A549 (cell line): Measurements from ENCODE around the gene PITPNM3. TPM values are rescaled to one million over a fixed set of nuclear protein-coding genes. Genes with fewer than 3 reads are reported as not detected.

Experiments
- ATAC-seq, 2 experiments: fragments of 200-7000 bp in 1 of 2; fragments of >200 bp in 1 of 2; cut with Nextera tagmentation in 1 of 2; cut with Tn5 transposase in 1 of 2; 3 replicates each; pipeline versions ENCODE4 v1.8.0 to v1.9.1; 2018 to 2020; ENCODE audit warnings: mild to moderate bottlenecking in 1 of 2, moderate library complexity in 1 of 2
- CTCF ChIA-PET: fragments of 300-600 bp; sonication (Branson Sonifier 250); formaldehyde crosslinking; extraction: SDS; loops from one replicate; lab custom pipeline; 2021; ENCODE audit warnings: antibody characterized with exemption, inconsistent platforms; lab: Yijun Ruan, JAX
- POLR2A ChIA-PET: fragments of 350-600 bp; formaldehyde crosslinking; extraction: SDS; loops from one replicate; lab custom pipeline; 2021; ENCODE audit warnings: antibody characterized with exemption, inconsistent platforms; lab: Yijun Ruan, JAX
- DNase-seq, 2 experiments: peaks; one replicate each; pipeline versions ENCODE4 v3.0.0 to v3.0.0-alpha.2; 2011 to 2016; ENCODE audit warnings: low read depth in 1 of 2, low spot score in 1 of 2
- FAIRE-seq: peaks from 2 replicates; lab custom pipeline; 2011; peaks lifted over from hg19 to GRCh38; lab: Jason Lieb, UNC
- H3K27ac ChIP-seq, 2 experiments: fragments of >200 bp; sonication (Bioruptor Twin); formaldehyde crosslinking; 3 replicates each; pipeline ENCODE4 v1.5.1; 2016 to 2017
- H3K4me1 ChIP-seq: fragments of >200 bp; sonication (Bioruptor Twin); formaldehyde crosslinking; 3 replicates; pipeline ENCODE4 v1.6.1; 2016
- H3K4me2 ChIP-seq: fragments of >200 bp; sonication (Bioruptor Twin); formaldehyde crosslinking; 3 replicates; pipeline ENCODE4 v1.6.1; 2016
- H3K4me3 ChIP-seq: fragments of >200 bp; sonication (Bioruptor Twin); formaldehyde crosslinking; 3 replicates; pipeline ENCODE4 v1.5.1; 2016
- H3K9me3 ChIP-seq: fragments of >200 bp; sonication (Bioruptor Twin); formaldehyde crosslinking; 3 replicates; pipeline ENCODE4 v1.6.1; 2016
- CBX8 ChIP-seq: fragments of 200-600 bp; sonication (generic); IDR thresholded peaks from 2 replicates; pipeline ENCODE4 v1.6.1; 2016
- CTCF ChIP-seq: fragments of >200 bp; sonication (Bioruptor Twin); formaldehyde crosslinking; IDR thresholded peaks from 3 replicates; pipeline ENCODE4 v1.5.1; 2016
- EP300 ChIP-seq, 2 experiments: fragments of >200 bp; sonication (Bioruptor Twin); formaldehyde crosslinking; IDR thresholded peaks; 2 replicates in 1 of 2; 3 replicates in 1 of 2; pipeline ENCODE4 v1.6.1; 2016 to 2017
- FOSB ChIP-seq: fragments of 250-450 bp; sonication (Bioruptor Pico); IDR thresholded peaks from 2 replicates; pipeline ENCODE4 v1.5.0; 2020; ENCODE audit warnings: mild to moderate bottlenecking, moderate library complexity
- GATA3 ChIP-seq: IDR thresholded peaks from 2 replicates; pipeline ENCODE4 v1.6.1; 2012; ENCODE audit warnings: borderline replicate concordance
- MAFK ChIP-seq: fragments of 450-650 bp; IDR thresholded peaks from 2 replicates; pipeline ENCODE4 v1.6.1; 2014; ENCODE audit not compliant: partially characterized antibody
- POLR2A ChIP-seq: IDR thresholded peaks from 2 replicates; pipeline ENCODE4 v1.6.1; 2012; ENCODE audit warnings: mild to moderate bottlenecking, low read length
- RAD21 ChIP-seq, 2 experiments: fragments of >200 bp in 1 of 2; sonication (Bioruptor Twin) in 1 of 2; formaldehyde crosslinking in 1 of 2; IDR thresholded peaks in 1 of 2; conservative IDR thresholded peaks in 1 of 2; 2 replicates in 1 of 2; 3 replicates in 1 of 2; pipeline ENCODE4 v1.6.1; 2012 to 2018; ENCODE audit warnings: inconsistent platforms in 1 of 2
- RFX5 ChIP-seq: fragments of 450-650 bp; IDR thresholded peaks from 2 replicates; pipeline ENCODE4 v1.7.1; 2014; ENCODE audit warnings: antibody characterized with exemption, mild to moderate bottlenecking, moderate library complexity
- TFCP2L1 ChIP-seq: fragments of 250-450 bp; sonication (Bioruptor Pico); IDR thresholded peaks from 2 replicates; pipeline ENCODE4 v1.5.0; 2021; ENCODE audit warnings: mild to moderate bottlenecking
- WGBS: methylation state at CpG from one replicate; pipeline ENCODE4 v1.1.6; 2017; ENCODE audit errors: missing lambda C conversion rate; 5-methylcytosine and 5-hydroxymethylcytosine counted together
- polyA minus RNA-seq: library from RNA; depleted of rRNA, polyadenylated mRNA; stranded (reverse); fragments of >200 nt; gene quantifications from 2 replicates; pipeline ENCODE4 v1.2.3, GENCODE V29; 2011; rRNA and poly(A)+ RNA removed
- polyA plus RNA-seq, 4 experiments: library from polyadenylated mRNA; depleted of rRNA in 3 of 4; stranded (reverse); fragments of >200 nt; fragmentation: RNase III in 1 of 4; extraction: RNeasy Plus Mini Kit Qiagen cat#74134 plus additional on column Dnase treatment in 1 of 4; gene quantifications; 2 replicates in 3 of 4; 3 replicates in 1 of 4; pipeline ENCODE4 v1.2.3, GENCODE V29; 2011 to 2017
- TF ChIP-seq, protein P1 (sequence below): fragments of 250-450 bp; sonication (Bioruptor Pico); IDR thresholded peaks from 2 replicates; pipeline ENCODE4 v1.5.0; 2021; ENCODE audit warnings: mild to moderate bottlenecking, moderate library complexity, borderline replicate concordance
- TF ChIP-seq, protein P2 (sequence below): IDR thresholded peaks from 2 replicates; pipeline ENCODE4 v1.6.1; 2012; ENCODE audit warnings: low read depth, borderline replicate concordance

PITPNM3 gene
- polyA plus RNA-seq (2011; rRNA removed) = 0.80 and 0.93 TPM in 2 replicates
- polyA plus RNA-seq (2012; cell fraction: cytosol; rRNA removed) = 0.67 and 1.1 TPM in 2 replicates
- 3.8 and 4.0 TPM in 2 replicates for polyA plus RNA-seq (2012; cell fraction: nucleus; rRNA removed)
- 1.8 to 2.3 TPM (median 2.2 TPM) in 3 replicates for polyA plus RNA-seq (2017; fragmentation: RNase III; extraction: RNeasy Plus Mini Kit Qiagen cat#74134 plus additional on column Dnase treatment)
- polyA minus RNA-seq = 1.0 and 1.4 TPM in 2 replicates

DNA sequence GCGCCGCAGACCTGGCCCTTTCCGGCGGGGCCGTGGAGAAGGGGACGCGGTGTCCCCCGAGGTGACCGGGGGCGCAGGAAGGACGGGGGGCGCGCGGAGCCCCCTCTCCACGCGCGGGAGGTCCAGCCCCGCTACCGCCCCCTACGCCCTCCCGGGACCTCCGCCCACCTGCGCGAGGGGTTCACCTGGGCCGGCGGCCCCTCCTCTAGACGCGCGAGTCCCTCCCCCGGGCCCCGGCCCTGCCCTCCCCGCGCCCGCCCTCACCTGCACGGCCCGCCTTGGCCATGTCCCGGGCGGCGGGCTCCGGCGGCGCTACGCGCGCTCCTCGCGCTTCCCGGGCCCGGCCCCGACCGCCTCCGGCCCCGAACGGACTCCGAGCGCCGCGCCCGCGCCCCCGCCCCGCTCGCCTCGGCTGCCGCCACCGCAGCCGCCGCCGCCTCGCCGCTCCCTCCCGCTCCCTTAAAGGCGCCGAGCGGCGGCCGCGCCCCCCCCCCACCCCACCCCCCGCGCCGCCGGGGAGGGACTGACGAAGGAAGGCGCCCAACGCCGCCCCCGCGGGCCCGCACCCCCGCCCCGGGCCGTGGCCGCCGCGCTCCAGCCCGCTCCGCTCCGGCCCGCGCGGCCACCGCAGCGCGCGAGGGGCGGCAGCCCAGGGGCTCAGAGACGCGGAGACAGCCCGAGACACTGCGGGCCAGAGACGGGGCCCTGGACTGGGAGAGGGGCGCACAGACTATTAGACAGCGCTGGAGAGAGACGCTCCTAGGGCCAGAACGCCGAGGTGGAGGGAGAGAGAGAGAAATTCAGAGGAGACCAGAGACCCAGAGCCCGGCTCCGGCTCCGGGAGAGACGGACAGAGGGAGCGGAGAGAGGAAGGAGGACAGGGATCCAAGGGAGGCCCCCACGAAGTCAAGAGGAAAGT is at the start of gene PITPNM3:
Gene PITPNM3, minus strand, starts transcription at position 435 of the 919 bp plus-strand sequence. Its CDS starts 149 bp downstream, at position 286.
- Histone ChIP-seq H3K4me1 (peaks cover 20% of the 10 kb centered on the region; the same call in 2 of the 3 replicates), H3K27ac (peak within 1 kb of the TSS; percentile 75 to 89), H3K4me2 (peak within 1 kb of the TSS; percentile 99), H3K9me3 (no peaks in the 10 kb centered on the region), H3K4me3 (peak within 1 kb of the TSS; percentile 82)
- ChIA-PET CTCF (interaction anchor here (0.6 to 10.9 kb wide), 4 partner anchors 29 to 358 kb away, joined by 3 to 105 read pairs (median 4); no protein-coding TSS in a partner anchor), POLR2A (no interaction called here)
- peak; percentile 18 to 25 for ATAC-seq
- no peak for DNase-seq
- WGBS = 25% methylated on average over 21 of the region's 122 CpGs
- FAIRE-seq = no peak
- no peak for TF ChIP-seq EP300 (IDR thresholded peaks at IDR 0.05)
- TF ChIP-seq, protein P1, sequence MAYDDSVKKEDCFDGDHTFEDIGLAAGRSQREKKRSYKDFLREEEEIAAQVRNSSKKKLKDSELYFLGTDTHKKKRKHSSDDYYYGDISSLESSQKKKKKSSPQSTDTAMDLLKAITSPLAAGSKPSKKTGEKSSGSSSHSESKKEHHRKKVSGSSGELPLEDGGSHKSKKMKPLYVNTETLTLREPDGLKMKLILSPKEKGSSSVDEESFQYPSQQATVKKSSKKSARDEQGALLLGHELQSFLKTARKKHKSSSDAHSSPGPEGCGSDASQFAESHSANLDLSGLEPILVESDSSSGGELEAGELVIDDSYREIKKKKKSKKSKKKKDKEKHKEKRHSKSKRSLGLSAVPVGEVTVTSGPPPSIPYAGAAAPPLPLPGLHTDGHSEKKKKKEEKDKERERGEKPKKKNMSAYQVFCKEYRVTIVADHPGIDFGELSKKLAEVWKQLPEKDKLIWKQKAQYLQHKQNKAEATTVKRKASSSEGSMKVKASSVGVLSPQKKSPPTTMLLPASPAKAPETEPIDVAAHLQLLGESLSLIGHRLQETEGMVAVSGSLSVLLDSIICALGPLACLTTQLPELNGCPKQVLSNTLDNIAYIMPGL = no peak
- no peak for TF ChIP-seq CBX8
- TF ChIP-seq CTCF = no peak
- TF ChIP-seq GATA3 = no peak
- TF ChIP-seq MAFK = no peak
- TF ChIP-seq FOSB (CRISPR knock-in tag) = no peak
- TF ChIP-seq, protein P2, sequence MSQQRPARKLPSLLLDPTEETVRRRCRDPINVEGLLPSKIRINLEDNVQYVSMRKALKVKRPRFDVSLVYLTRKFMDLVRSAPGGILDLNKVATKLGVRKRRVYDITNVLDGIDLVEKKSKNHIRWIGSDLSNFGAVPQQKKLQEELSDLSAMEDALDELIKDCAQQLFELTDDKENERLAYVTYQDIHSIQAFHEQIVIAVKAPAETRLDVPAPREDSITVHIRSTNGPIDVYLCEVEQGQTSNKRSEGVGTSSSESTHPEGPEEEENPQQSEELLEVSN = no peak

GRCh38 chr17:6605142-6605541 is 48.8 kb upstream of the PITPNM3 start:
- ATAC-seq = no peak
- POLR2A ChIA-PET = no interaction called here
- DNase-seq = no peak
- no peak overlapping the region for H3K27ac ChIP-seq
- no peak overlapping the region for H3K4me3 ChIP-seq
- no peak for FAIRE-seq
- H3K4me2 ChIP-seq = no peak overlapping the region
- CTCF ChIA-PET = interaction anchor here (0.7 to 6.1 kb wide), 4 partner anchors 28 to 405 kb away, joined by 3 to 40 read pairs (median 4); no protein-coding TSS in a partner anchor
- H3K9me3 ChIP-seq = no peaks in the 10 kb centered on the region
- WGBS = 87% methylated on average over 6 of the region's 6 CpGs
- 0 out of 2 replicates have a peak, but pooled peaks have one; percentile 18 for TF ChIP-seq POLR2A
- TF ChIP-seq TFCP2L1 = no peak
- H3K4me1 ChIP-seq = peaks cover 24% of the 10 kb centered on the region

GRCh38 chr17:6603744-6604325 is 47.5 kb upstream of the PITPNM3 start:
- Histone ChIP-seq H3K4me1 (peaks cover 34% of the 10 kb centered on the region), H3K4me3 (no peak overlapping the region), H3K27ac (peak overlapping the region in 1 of 2 experiments; percentile 4; a peak in 1 of 6 replicates), H3K4me2 (no peak overlapping the region), H3K9me3 (no peaks in the 10 kb centered on the region)
- ChIA-PET CTCF (interaction anchor here (1.0 kb wide), 2 partner anchors 129 to 131 kb away, joined by 3 to 4 read pairs; no protein-coding TSS in a partner anchor), POLR2A (no interaction called here)
- peak; percentile 25 to 60; a peak in 4 of 6 replicates for ATAC-seq
- 67% methylated on average over 3 of the region's 3 CpGs for WGBS
- peak in 1 of 2 experiments; percentile 23 for DNase-seq
- TF ChIP-seq RAD21 (conservative IDR thresholded peaks at IDR 0.05 in 1 of 2, IDR thresholded peaks at IDR 0.05 in 1 of 2) (peak in 1 of 2 experiments; percentile 30; a peak in 1 of 5 replicates), RFX5 (no peak)
- FAIRE-seq = peak; percentile 39
